Prostate gland (tissue), 2 donors: ENCODE measurements around the gene UPF3B.

Experiments used
- CTCF ChIP-seq, 4 experiments: fragments of 200-600 bp in 2 of 4; fragments of 450-650 bp in 2 of 4; sonication (generic) in 2 of 4; IDR thresholded peaks; 1 replicate in 3 of 4; 2 replicates in 1 of 4; pipeline ENCODE4 v1.5.1; 2016 to 2019; ENCODE audit warnings: antibody characterized with exemption in 4 of 4, mild to moderate bottlenecking in 2 of 4, moderate library complexity in 2 of 4
- POLR2A ChIP-seq: fragments of 450-650 bp; IDR thresholded peaks from one replicate; pipeline ENCODE4 v1.6.1; 2016; ENCODE audit warnings: antibody characterized with exemption, mild to moderate bottlenecking
- POLR2AphosphoS5 ChIP-seq: sonication (generic); formaldehyde crosslinking; IDR thresholded peaks from one replicate; pipeline ENCODE4 v1.6.1; 2017; ENCODE audit warnings: antibody characterized with exemption

GRCh38 chrX:119833905-119834304 is 18.9 kb downstream of the UPF3B start:
- no peak for TF ChIP-seq CTCF (IDR thresholded peaks at IDR 0.05)
- no peak for TF ChIP-seq POLR2A
- no peak for TF ChIP-seq POLR2AphosphoS5
